Stimulated activated CD4-positive, alpha-beta T cell treated with anti-CD3 and anti-CD28 coated beads, TNF-alpha, amount 100 ng/mL, for 4 hours (primary cell): ENCODE results near the gene SMARCAL1.
"Not testable (repeated sequence)": the region's sequence is repeated elsewhere in the genome, so short reads cannot be mapped to it uniquely, and the experiment has no call there.

Experiments
- DNase-seq, 3 experiments: peaks; one replicate each; pipeline ENCODE4 v3.0.0-alpha.2; 2020; ENCODE audit warnings: low read depth in 3 of 3

Gene SMARCAL1

GRCh38 chr2:216501854-216502253 is 89.6 kb downstream of the SMARCAL1 start:
- DNase-seq: no peak

- no peak for DNase-seq
Observed at GRCh38 chr2:216502381-216503158, 90.3 kb downstream of the SMARCAL1 start.

- no peak for DNase-seq
Observed at GRCh38 chr2:216503159-216503629, 90.9 kb downstream of the SMARCAL1 start.

- DNase-seq: no peak
Observed at GRCh38 chr2:216503697-216504375, 91.6 kb downstream of the SMARCAL1 start.

GRCh38 chr2:216504376-216504762 is 92.1 kb downstream of the SMARCAL1 start:
- no peak for DNase-seq

GRCh38 chr2:216505133-216506106 is 93.1 kb downstream of the SMARCAL1 start:
- DNase-seq: no peak

- DNase-seq: no peak
Observed at GRCh38 chr2:216507220-216508160, 95.2 kb downstream of the SMARCAL1 start.

- no peak for DNase-seq
Observed at GRCh38 chr2:216508229-216508628, 95.9 kb downstream of the SMARCAL1 start.

GRCh38 chr2:216516730-216517350 is 104.6 kb downstream of the SMARCAL1 start:
- DNase-seq: no peak

- DNase-seq: no peak
Observed at GRCh38 chr2:216517447-216518225, 105.4 kb downstream of the SMARCAL1 start.

GRCh38 chr2:216518566-216519119 is 106.4 kb downstream of the SMARCAL1 start:
- DNase-seq: not testable (repeated sequence)

- DNase-seq: no peak
Observed at GRCh38 chr2:216519154-216519762, 107.0 kb downstream of the SMARCAL1 start.

- no peak for DNase-seq
Observed at GRCh38 chr2:216520112-216520511, 107.8 kb downstream of the SMARCAL1 start.

- no peak for DNase-seq
Observed at GRCh38 chr2:216522892-216523502, 110.7 kb downstream of the SMARCAL1 start.

- no peak for DNase-seq
Observed at GRCh38 chr2:216525972-216526371, 113.7 kb downstream of the SMARCAL1 start.

- no peak for DNase-seq
Observed at GRCh38 chr2:216526939-216527338, 114.7 kb downstream of the SMARCAL1 start.

- DNase-seq: no peak
Observed at GRCh38 chr2:216527600-216527999, 115.3 kb downstream of the SMARCAL1 start.

- no peak for DNase-seq
Observed at GRCh38 chr2:216532562-216532961, 120.3 kb downstream of the SMARCAL1 start.
